Fibroblast of gingiva (primary cell): ENCODE results near the gene MCEMP1.
A peak's percentile ranks its signal among the peaks of the same experiment; 100 is the strongest.
"Not testable (repeated sequence)": the region's sequence is repeated elsewhere in the genome, so short reads cannot be mapped to it uniquely, and the experiment has no call there.

Experiments
- DNase-seq: peaks from one replicate; pipeline ENCODE4 v3.0.0-alpha.2; 2011; ENCODE audit warnings: low read depth

Gene MCEMP1

GRCh38 chr19:7643629-7644549, 33.0 kb upstream of the MCEMP1 start:
- not testable (repeated sequence) for DNase-seq

- DNase-seq = no peak
Measured at GRCh38 chr19:7644550-7644877, 32.4 kb upstream of the MCEMP1 start.

GRCh38 chr19:7645163-7645562, 31.7 kb upstream of the MCEMP1 start:
- no peak for DNase-seq

- DNase-seq = no peak
Measured at GRCh38 chr19:7645656-7646425, 31.0 kb upstream of the MCEMP1 start.

GRCh38 chr19:7646426-7646700, 30.5 kb upstream of the MCEMP1 start:
- no peak for DNase-seq

- no peak for DNase-seq
Measured at GRCh38 chr19:7647156-7647555, 29.7 kb upstream of the MCEMP1 start.

- DNase-seq = no peak
Measured at GRCh38 chr19:7648265-7649014, 28.4 kb upstream of the MCEMP1 start.

- DNase-seq = no peak
Measured at GRCh38 chr19:7650148-7650547, 26.7 kb upstream of the MCEMP1 start.

GRCh38 chr19:7652061-7652641, 24.7 kb upstream of the MCEMP1 start:
- DNase-seq = peak; percentile 83

GRCh38 chr19:7654401-7654800, 22.5 kb upstream of the MCEMP1 start:
- no peak for DNase-seq

GRCh38 chr19:7655581-7655980, 21.3 kb upstream of the MCEMP1 start:
- no peak for DNase-seq

- DNase-seq = peak; percentile 39
Measured at GRCh38 chr19:7657131-7657751, 19.6 kb upstream of the MCEMP1 start.

- DNase-seq = no peak
Measured at GRCh38 chr19:7658219-7658686, 18.6 kb upstream of the MCEMP1 start.

GRCh38 chr19:7661744-7662538, 14.9 kb upstream of the MCEMP1 start:
- no peak for DNase-seq

GRCh38 chr19:7662657-7663056, 14.2 kb upstream of the MCEMP1 start:
- no peak for DNase-seq

GRCh38 chr19:7663706-7664105, 13.2 kb upstream of the MCEMP1 start:
- DNase-seq = no peak

GRCh38 chr19:7665076-7665475, 11.8 kb upstream of the MCEMP1 start:
- DNase-seq = peak; percentile 87

- no peak for DNase-seq
Measured at GRCh38 chr19:7668842-7669241, 8.0 kb upstream of the MCEMP1 start, which contains the start of gene RETN. RETN (plus strand) TSS chr19:7669049; CDS start chr19:7669327, 278 bp downstream.

GRCh38 chr19:7669641-7670040, 7.2 kb upstream of the MCEMP1 start:
- no peak for DNase-seq

GRCh38 chr19:7670150-7670783, 6.6 kb upstream of the MCEMP1 start:
- no peak for DNase-seq
